Endothelial cell of hepatic sinusoid (primary cell): ENCODE data around the gene SPEF1.

ENCODE experiments used
- in situ Hi-C: cut with HindIII; loops from 2 replicates; pipeline ENCODE4 v1.10.0; 2017; ENCODE audit warnings: low sequenced_read_pairs

Gene SPEF1

GRCh38 chr20:3733119-3733995 is 47.9 kb downstream of the SPEF1 start:
- in situ Hi-C loops = loop anchor here (10.0 kb wide), 1 partner anchor 351 kb away; no protein-coding TSS in a partner anchor

GRCh38 chr20:3732327-3733118 is 48.7 kb downstream of the SPEF1 start, which contains the start of gene HSPA12B:
Gene HSPA12B, plus strand, starts transcription at chr20:3732685. Its CDS starts 5,990 bp downstream, at chr20:3738675.
- in situ Hi-C loops = loop anchor here (10.0 kb wide), 1 partner anchor 352 kb away; no protein-coding TSS in a partner anchor

DNA sequence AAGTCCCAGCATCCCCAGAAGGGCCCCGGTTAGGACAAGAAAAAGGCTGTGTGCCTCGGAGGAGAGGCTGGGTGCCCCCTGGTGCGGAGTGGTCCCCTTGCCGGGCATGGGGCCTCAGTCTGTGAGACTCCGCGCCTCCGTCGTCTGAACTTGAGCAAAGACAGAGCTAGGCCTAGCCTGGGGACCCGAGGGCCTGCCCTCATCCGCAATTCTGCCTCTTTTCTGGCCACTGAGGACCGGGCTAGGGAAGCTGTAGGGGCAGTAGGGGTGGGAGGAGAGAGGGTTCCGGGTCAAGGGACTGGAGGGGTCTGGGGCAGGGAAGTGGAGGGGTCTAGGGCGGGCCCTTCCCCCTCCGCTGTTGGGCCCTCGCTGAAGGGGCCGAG is 49.3 kb downstream of the SPEF1 start:
- in situ Hi-C loops = loop anchor here (10.0 kb wide), 1 partner anchor 353 kb away; no protein-coding TSS in a partner anchor

DNA sequence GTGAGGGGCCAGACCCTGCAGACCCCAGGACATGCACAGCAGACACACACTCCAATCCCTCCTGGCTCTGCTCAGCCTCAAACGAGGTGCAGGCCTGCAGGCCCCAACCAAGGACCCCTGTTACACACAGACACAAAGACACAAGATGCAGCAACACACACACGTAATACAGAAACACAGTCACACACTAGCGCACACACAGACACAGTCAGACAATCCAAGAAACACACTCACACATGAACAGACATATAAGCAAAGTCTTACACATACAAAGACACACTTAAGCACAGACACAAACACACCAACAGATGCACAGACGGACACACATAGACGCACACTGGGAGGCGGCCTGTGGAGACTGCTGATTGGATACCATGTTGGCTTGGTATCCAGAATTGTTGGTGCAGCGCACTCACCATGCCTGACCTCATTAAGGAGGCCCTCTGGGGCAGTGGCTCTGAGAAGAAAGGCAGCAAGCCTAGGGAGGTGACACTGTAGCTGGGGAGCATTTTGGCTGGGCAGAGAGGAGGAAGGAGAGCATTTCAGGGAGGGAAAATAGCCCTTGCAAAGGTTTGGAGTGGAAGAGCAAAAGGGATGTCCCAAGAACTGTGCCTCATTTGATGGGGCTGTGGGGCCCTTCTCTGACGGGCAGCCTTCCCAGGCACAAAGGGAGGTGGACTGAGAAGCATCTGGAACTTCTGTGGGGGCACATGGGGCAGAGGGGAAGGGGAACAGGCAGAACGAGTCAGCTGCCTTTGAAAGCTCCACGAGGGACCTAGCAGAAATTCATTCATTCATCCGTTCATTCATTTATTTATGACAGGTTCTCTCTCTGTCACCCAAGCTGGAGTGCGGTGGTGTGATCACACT is 50.2 kb downstream of the SPEF1 start:
- in situ Hi-C loops = loop anchor here (10.0 kb wide), 1 partner anchor 354 kb away; no protein-coding TSS in a partner anchor

- in situ Hi-C loops = loop anchor here (10.0 kb wide), 1 partner anchor 355 kb away; no protein-coding TSS in a partner anchor
Measured at GRCh38 chr20:3729811-3730540, 51.3 kb downstream of the SPEF1 start.

GRCh38 chr20:3729378-3729777 is 51.9 kb downstream of the SPEF1 start:
- in situ Hi-C loops = no loop called here

DNA sequence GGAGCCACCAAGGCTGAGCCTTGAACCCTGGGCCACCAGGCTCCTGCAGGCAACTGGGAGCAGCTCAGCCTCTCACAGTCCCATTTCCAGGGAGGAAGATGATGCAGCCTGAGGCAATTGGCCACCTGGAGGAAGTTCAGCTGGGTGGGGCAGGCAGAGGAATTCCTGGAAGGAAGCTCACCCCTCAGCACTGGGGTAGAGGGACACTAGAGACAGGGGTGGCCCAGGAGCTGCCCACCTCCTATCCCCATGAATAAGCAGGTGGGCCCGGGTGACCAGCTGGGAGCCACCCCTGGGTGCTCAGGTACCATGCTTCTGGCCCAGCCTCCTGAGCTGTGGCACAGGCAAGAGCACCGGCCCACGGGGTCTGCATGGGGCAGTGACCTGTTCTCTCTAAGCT is 52.4 kb downstream of the SPEF1 start:
- in situ Hi-C loops = no loop called here

DNA sequence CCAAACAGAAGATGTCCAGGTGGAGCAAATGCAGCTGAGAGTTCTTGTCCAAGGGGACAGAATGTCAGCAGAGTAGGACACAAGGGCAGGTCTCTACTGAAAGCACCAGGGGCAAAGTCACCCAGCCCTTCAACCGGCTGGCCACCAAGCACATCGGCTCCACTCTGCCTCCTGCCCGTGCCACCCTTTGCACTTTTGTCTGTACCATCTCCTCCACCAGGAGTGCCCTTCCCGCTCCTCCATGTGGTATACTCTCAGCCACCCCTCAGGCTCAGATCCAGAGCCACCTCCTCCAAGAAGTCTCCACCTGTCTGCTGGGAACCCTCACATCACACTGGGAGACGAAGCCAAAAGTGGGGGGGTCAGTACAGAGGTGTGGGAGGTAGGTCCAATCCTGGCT is 52.9 kb downstream of the SPEF1 start:
- in situ Hi-C loops = no loop called here
